Measurements from ENCODE around the gene ZPBP.

ZPBP gene, protein sequence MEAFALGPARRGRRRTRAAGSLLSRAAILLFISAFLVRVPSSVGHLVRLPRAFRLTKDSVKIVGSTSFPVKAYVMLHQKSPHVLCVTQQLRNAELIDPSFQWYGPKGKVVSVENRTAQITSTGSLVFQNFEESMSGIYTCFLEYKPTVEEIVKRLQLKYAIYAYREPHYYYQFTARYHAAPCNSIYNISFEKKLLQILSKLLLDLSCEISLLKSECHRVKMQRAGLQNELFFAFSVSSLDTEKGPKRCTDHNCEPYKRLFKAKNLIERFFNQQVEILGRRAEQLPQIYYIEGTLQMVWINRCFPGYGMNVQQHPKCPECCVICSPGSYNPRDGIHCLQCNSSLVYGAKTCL

GRCh38 chr7:50092579-50093491 lies at the start of gene ZPBP:
Gene ZPBP, minus strand, starts transcription at chr7:50093246. Its CDS starts 52 bp downstream, at chr7:50093194.
- DNase-seq (ENCODE audit: low read depth in 2 of 2), result no peak

GRCh38 chr7:50142425-50143017 lies 49.5 kb upstream of the ZPBP start:
- peak; percentile 2 to 3 for DNase-seq (ENCODE audit: low read depth in 2 of 2)

GRCh38 chr7:50141854-50142253 lies 48.8 kb upstream of the ZPBP start:
- no peak for DNase-seq (ENCODE audit: low read depth in 2 of 2)

DNA sequence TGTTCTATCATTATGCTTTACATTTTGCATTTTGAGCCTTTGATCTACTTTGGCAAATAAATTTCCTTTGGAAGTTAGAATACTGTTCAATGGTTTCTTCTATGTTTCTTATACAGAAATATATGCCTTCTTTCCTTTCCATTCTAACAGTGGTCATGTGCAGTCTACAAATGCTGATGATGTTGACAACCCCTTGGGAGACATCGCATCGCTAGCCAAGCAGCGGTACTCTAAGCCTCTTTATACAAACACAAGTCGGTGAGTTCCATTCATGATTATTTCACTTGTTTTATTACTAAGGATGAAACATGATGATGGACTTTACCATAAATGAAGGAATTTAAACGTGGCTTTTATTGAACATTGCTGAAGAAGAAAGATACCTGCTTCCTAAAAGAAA lies 48.1 kb upstream of the ZPBP start:
- DNase-seq (ENCODE audit: low read depth in 2 of 2), result no peak

- no peak for DNase-seq (ENCODE audit: low read depth in 2 of 2)
Observed at GRCh38 chr7:50140688-50141087, 47.6 kb upstream of the ZPBP start.

GRCh38 chr7:50138101-50138500 lies 45.1 kb upstream of the ZPBP start:
- no peak for DNase-seq (ENCODE audit: low read depth in 2 of 2)

GRCh38 chr7:50125766-50126165 lies 32.7 kb upstream of the ZPBP start:
- no peak for DNase-seq (ENCODE audit: low read depth in 2 of 2)

DNA sequence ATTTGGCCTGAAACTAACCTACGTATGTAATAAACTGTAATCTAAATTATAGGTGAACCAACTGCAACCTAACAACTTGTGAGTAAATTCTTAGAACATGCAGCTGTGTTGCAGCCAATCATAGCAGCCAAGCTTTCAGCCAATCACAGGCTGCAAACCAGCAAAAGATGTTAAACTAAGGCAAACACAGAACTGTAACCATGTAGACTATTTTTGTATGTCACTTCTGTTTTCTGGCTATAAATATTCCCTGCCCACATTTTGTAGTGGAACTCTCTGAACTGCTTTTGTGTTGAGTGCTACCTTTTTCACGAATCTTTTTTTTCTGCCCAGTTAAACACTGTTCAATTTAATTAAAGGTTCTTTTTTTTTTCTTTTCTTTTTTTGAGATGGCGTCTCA lies 28.2 kb upstream of the ZPBP start:
- DNase-seq (ENCODE audit: low read depth in 2 of 2), result no peak

DNA sequence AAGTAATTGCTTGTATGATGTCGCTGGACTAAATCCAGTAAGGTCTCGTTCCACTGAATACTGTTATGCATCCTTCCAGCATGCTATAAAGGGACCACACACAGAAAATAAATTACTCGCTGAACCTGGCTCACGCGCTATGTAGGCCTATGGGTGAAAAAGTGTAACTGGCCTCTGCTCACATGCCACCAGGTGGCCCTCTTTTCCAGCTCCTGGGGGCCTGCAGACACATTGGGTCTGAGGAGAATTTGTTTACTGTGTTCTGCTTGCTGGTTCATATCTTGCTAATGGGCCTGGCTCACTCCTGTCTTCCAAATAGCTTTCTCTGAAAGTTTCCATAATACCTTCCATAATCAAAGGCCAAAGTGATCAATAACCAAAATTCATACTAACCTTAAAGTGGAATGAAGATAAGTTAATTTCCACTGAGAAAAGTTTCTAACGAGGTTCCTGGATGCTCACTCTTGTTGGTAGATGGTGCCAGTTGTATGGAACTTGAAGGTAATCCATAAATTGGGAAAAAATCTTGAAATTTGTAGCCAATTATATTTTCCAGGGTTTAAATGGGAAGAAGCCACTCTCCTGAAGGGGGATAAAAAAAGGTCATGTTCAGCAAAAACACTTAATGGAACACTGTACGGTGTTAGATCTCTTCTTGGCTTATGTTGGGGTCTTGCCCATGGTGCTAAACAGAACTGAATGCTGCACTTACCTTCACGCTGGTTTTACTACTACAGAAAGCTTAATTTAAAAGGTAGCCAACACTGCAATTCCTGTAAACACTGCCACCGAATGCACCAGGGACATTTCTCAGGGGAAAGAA lies 27.0 kb upstream of the ZPBP start:
- no peak for DNase-seq (ENCODE audit: low read depth in 2 of 2)

DNA sequence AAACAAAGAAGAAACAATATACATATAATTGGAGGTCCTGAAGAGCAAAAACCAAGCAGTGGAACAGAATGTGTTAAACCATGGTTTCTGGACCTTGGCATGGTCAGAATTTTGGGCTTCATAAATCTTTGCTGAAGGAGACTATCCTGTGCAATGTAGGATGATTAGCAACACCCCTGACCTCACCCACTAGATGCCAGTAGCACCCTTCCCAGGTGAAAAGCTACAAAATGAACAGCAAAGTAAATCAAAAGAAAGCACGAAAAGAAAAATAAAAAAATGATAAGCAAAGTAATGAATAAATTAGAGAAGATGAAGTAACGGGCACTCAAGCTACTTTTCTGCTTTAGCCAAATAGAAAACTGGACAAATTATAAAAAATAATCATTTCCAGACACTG lies 19.2 kb upstream of the ZPBP start:
- no peak for DNase-seq (ENCODE audit: low read depth in 2 of 2)

GRCh38 chr7:50101873-50102272 lies 8.8 kb upstream of the ZPBP start:
- no peak for DNase-seq (ENCODE audit: low read depth in 2 of 2)

GRCh38 chr7:50095634-50096033 lies 2.6 kb upstream of the ZPBP start:
- no peak for DNase-seq (ENCODE audit: low read depth in 2 of 2)

GRCh38 chr7:50088463-50089129 lies 4.5 kb downstream of the ZPBP start:
- DNase-seq (ENCODE audit: low read depth in 2 of 2), result no peak

- no peak for DNase-seq (ENCODE audit: low read depth in 2 of 2)
Observed at GRCh38 chr7:50085344-50085743, 7.7 kb downstream of the ZPBP start.

- DNase-seq (ENCODE audit: low read depth in 2 of 2), result no peak
Observed at GRCh38 chr7:50073093-50073492, 20.0 kb downstream of the ZPBP start.

DNA sequence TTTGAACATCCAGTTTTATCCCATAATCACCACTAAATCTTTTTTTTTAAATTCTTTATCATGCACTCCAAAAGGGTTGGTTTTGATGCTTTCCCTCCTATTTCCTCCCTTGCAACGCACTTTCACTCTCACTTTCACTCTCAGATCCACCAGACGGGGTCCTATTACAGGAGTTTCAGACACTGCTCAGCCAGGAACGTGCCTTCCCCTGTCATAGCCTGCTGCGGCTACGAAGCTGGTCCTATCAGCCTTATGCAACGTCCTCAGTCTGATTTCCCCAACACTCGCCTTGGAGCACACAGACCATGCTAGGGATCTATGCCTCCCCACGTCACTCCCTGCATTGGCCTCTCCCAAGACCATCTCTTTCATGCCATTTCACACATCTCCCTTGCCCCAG lies 23.4 kb downstream of the ZPBP start:
- DNase-seq (ENCODE audit: low read depth in 2 of 2), result no peak

DNA sequence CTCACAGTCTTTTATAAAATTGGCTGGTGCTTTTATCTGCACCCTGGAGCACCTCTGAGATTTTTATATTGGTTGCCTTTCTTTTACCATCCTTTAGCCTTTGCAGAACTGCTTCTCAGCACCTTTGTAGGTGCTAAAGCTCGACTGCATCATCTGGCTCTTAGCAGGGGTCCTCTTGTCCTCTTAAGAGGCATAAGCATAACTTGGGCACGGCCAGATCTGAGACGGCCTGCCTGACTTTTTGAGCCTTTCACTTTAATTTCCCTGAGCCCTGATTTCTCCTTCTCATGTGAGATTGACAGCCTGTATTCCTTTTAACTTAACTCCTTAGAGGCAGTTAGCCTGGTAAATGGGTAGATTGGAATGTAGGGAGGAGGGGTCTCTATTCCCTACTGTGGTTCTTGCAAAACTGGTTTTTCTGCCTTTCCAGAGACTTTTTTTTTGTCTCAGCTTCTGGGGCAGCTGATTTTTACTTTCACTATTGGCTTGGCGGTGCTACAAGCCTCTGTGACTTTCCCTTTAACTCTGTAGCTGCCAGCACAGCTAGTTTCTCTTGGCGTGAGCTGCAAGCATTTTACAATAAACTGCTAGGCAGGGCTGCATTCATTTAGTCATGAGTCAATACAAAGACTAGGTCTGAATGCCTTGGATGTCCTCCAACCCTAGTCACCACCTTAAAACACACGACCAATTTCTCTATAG lies 24.0 kb downstream of the ZPBP start:
- DNase-seq (ENCODE audit: low read depth in 2 of 2), result no peak

GRCh38 chr7:50068026-50068425 lies 25.0 kb downstream of the ZPBP start:
- no peak for DNase-seq (ENCODE audit: low read depth in 2 of 2)

DNA sequence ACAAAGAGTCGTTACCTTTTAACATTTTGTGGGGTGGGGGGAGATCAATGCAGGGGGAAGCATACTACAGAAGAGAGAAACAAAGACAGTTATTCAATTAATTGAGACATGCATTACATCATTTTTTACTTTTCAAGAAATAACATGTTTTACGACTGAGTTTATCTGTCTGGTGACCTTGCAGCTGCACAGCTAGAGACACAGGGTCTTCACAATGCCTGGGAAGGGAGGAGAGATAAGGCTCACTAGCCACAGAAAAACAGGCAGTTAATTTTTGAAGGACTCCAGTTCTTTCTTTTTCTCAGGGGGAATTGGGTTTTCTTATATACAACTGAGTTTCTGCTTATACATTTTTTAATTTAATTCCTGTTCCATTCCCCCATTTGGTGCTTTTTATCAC lies 30.1 kb downstream of the ZPBP start:
- DNase-seq (ENCODE audit: low read depth in 2 of 2), result no peak

- DNase-seq (ENCODE audit: low read depth in 2 of 2), result no peak
Observed at GRCh38 chr7:50056131-50056530, 36.9 kb downstream of the ZPBP start.

GRCh38 chr7:50047716-50048115 lies 45.3 kb downstream of the ZPBP start:
- no peak for DNase-seq (ENCODE audit: low read depth in 2 of 2)
